ENCODE measurements around the gene IP6K2. TPM values are rescaled to one million over a fixed set of nuclear protein-coding genes. Genes with fewer than 3 reads are reported as not detected.
A peak's percentile ranks its signal among the peaks of the same experiment; 100 is the strongest.

Gene IP6K2
- total and polyA plus RNA-seq, 10 of the 15 experiments (the other 5 are each of a cell fraction or from before 2014, with no cell fraction given): 25.8 to 95.9 (median 69.0) TPM

DNA sequence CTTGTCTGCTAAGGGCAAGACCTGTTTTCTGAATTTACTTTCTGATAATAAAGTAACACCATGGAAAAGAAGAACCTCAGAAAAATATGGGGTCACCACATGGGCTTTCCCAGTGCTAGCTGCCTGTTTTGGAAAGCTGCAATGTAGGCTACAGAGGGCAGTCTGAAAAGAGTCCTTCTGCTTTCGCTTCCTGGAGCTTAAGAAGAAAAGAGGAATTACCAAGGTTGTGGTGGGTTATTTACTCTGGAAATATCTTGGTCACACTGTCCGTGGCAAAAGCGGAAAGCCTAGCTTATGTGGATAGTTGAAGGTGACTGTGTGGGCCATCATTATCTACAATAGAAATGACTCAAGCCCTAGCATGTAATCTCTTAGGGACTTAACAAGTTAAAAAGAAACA, 31.7 kb upstream of the IP6K2 start (continued):
- TF ChIP-seq TAF1 (IDR thresholded peaks at IDR 0.05; ENCODE audit: borderline replicate concordance, low read depth, low read length) (no peak), HCFC1 (IDR thresholded peaks at IDR 0.05; ENCODE audit: low read length) (no peak), SUPT20H (IDR thresholded peaks at IDR 0.05; ENCODE audit: borderline replicate concordance, control insufficient read depth, low read depth, low read length) (no peak), CBFB (IDR thresholded peaks at IDR 0.05; ENCODE audit: low read depth) (no peak), SRF (IDR thresholded peaks at IDR 0.05; ENCODE audit: low read depth in 2 of 2, low read length in 2 of 2) (no peak)
- TF ChIP-seq, protein P1, sequence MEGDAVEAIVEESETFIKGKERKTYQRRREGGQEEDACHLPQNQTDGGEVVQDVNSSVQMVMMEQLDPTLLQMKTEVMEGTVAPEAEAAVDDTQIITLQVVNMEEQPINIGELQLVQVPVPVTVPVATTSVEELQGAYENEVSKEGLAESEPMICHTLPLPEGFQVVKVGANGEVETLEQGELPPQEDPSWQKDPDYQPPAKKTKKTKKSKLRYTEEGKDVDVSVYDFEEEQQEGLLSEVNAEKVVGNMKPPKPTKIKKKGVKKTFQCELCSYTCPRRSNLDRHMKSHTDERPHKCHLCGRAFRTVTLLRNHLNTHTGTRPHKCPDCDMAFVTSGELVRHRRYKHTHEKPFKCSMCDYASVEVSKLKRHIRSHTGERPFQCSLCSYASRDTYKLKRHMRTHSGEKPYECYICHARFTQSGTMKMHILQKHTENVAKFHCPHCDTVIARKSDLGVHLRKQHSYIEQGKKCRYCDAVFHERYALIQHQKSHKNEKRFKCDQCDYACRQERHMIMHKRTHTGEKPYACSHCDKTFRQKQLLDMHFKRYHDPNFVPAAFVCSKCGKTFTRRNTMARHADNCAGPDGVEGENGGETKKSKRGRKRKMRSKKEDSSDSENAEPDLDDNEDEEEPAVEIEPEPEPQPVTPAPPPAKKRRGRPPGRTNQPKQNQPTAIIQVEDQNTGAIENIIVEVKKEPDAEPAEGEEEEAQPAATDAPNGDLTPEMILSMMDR (IDR thresholded peaks at IDR 0.05 in 2 of 3, conservative IDR thresholded peaks at IDR 0.05 in 1 of 3; ENCODE audit: control insufficient read depth in 2 of 3, extremely low read depth in 1 of 3, insufficient read depth in 1 of 3, low read depth in 3 of 3, low read length in 3 of 3): no peak
- TF ChIP-seq, protein P2, sequence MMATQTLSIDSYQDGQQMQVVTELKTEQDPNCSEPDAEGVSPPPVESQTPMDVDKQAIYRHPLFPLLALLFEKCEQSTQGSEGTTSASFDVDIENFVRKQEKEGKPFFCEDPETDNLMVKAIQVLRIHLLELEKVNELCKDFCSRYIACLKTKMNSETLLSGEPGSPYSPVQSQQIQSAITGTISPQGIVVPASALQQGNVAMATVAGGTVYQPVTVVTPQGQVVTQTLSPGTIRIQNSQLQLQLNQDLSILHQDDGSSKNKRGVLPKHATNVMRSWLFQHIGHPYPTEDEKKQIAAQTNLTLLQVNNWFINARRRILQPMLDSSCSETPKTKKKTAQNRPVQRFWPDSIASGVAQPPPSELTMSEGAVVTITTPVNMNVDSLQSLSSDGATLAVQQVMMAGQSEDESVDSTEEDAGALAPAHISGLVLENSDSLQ (IDR thresholded peaks at IDR 0.05): no peak

GRCh38 chr3:48747706-48748105, 30.7 kb upstream of the IP6K2 start:
- CTCF ChIA-PET: interaction anchor here (1.1 to 2.3 kb wide), 2 partner anchors 8 to 9 kb away, joined by 3 to 10 read pairs; no protein-coding TSS in a partner anchor
- BruUV-seq (replicated peaks): TSS peak; percentile 37
- intact Hi-C loops (cut with micrococcal nuclease; ENCODE audit: unreplicated experiment): no loop called here
- FAIRE-seq (no peak), DNase-seq (ENCODE audit: low read depth, low spot score) (no peak), ATAC-seq (no peak)
- in situ Hi-C loops (cut with MboI): no loop called here
- Histone ChIP-seq H3K79me2 (ENCODE audit: control insufficient read depth, insufficient read depth, low read length) (no peaks in the 10 kb centered on the region), H4K20me1 (ENCODE audit: control insufficient read depth, insufficient read depth) (no peaks in the 10 kb centered on the region), H3K9me3 (replicated peaks; ENCODE audit: control insufficient read depth, insufficient read depth, low read length) (no peaks in the 10 kb centered on the region), H3K4me2 (ENCODE audit: control insufficient read depth, insufficient read depth) (no peak overlapping the region), H3K27ac (ENCODE audit: control insufficient read depth, insufficient read depth) (no peak overlapping the region), H3K9ac (ENCODE audit: control insufficient read depth, insufficient read depth, low read length) (no peak overlapping the region), H3K4me1 (ENCODE audit: control insufficient read depth, insufficient read depth, low read length) (no peaks in the 10 kb centered on the region), H3K27me3 (replicated peaks in 1 of 2; ENCODE audit: control insufficient read depth in 2 of 2, insufficient read depth in 2 of 2, low read length in 1 of 2) (no peaks in the 10 kb centered on the region), H3K4me3 (no peak overlapping the region), H3K36me3 (ENCODE audit: control insufficient read depth in 2 of 2, insufficient read depth in 2 of 2, low read length in 1 of 2) (peaks cover 4 to 12% of the 10 kb centered on the region in 2 experiments), H2AFZ (ENCODE audit: control insufficient read depth, low read depth, low read length) (no peak overlapping the region)
- RAD21 ChIA-PET (ENCODE audit: unreplicated experiment): no interaction called here
- WGBS (ENCODE audit: insufficient coverage, insufficient replicate concordance, low lambda C conversion rate, missing lambda C conversion rate): 81% methylated on average over 4 of the region's 4 CpGs
- POLR2A ChIA-PET: interaction anchor here (0.6 kb wide), 1 partner anchor 284 kb away, joined by 4 read pairs; no protein-coding TSS in a partner anchor
- SMC1A ChIA-PET (ENCODE audit: uncharacterized antibody, unreplicated experiment): interaction anchor here (0.6 kb wide), 1 partner anchor 182 kb away, joined by 3 read pairs; no protein-coding TSS in a partner anchor
- TF ChIP-seq CBX3 (IDR thresholded peaks at IDR 0.05; ENCODE audit: borderline replicate concordance, low read depth): no peak
- no peak for TF ChIP-seq ZBTB11 (CRISPR knock-in tag; IDR thresholded peaks at IDR 0.05)
- TF ChIP-seq, protein P3, sequence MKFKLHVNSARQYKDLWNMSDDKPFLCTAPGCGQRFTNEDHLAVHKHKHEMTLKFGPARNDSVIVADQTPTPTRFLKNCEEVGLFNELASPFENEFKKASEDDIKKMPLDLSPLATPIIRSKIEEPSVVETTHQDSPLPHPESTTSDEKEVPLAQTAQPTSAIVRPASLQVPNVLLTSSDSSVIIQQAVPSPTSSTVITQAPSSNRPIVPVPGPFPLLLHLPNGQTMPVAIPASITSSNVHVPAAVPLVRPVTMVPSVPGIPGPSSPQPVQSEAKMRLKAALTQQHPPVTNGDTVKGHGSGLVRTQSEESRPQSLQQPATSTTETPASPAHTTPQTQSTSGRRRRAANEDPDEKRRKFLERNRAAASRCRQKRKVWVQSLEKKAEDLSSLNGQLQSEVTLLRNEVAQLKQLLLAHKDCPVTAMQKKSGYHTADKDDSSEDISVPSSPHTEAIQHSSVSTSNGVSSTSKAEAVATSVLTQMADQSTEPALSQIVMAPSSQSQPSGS (IDR thresholded peaks at IDR 0.05; ENCODE audit: low read length): no peak
- TF ChIP-seq KDM1A (IDR thresholded peaks at IDR 0.05; ENCODE audit: borderline replicate concordance): no peak
- TF ChIP-seq USF2 (IDR thresholded peaks at IDR 0.05; ENCODE audit: borderline replicate concordance, low read depth, low read length): no peak
- no peak for TF ChIP-seq WRNIP1 (IDR thresholded peaks at IDR 0.05; ENCODE audit: borderline replicate concordance, low read depth, low read length)

Data from GM12878 (cell line).